Activated naive CD4-positive, alpha-beta T cell treated with anti-CD3 and anti-CD28 coated beads for 36 hours (primary cell): Measurements from ENCODE around the gene DYRK2. TPM values are rescaled to one million over a fixed set of nuclear protein-coding genes. Genes with fewer than 3 reads are reported as not detected.

Experiments used
- CTCF ChIA-PET: fragments of 350-600 bp; sonication (Branson Sonifier 250); formaldehyde crosslinking; loops from one replicate; lab custom pipeline; 2021; ENCODE audit warnings: antibody characterized with exemption; lab: Charles Lee
- DNase-seq: peaks from one replicate; pipeline ENCODE4 v3.0.0-alpha.2; 2020
- H3K27ac Mint-ChIP-seq: one replicate; pipeline ENCODE4 v1.8.0; 2021; ENCODE audit warnings: mild to moderate bottlenecking, mixed read lengths
- H3K27me3 Mint-ChIP-seq: one replicate; pipeline ENCODE4 v1.8.0; 2021; ENCODE audit warnings: low read depth, mixed read lengths
- H3K36me3 Mint-ChIP-seq: one replicate; pipeline ENCODE4 v1.8.0; 2021; ENCODE audit warnings: low read depth, mixed read lengths
- H3K4me1 Mint-ChIP-seq: one replicate; pipeline ENCODE4 v1.8.0; 2021; ENCODE audit warnings: low read depth, mixed read lengths
- H3K4me3 Mint-ChIP-seq: one replicate; pipeline ENCODE4 v1.8.0; 2021; ENCODE audit warnings: mild to moderate bottlenecking, moderate library complexity, mixed read lengths
- H3K9me3 Mint-ChIP-seq: one replicate; pipeline ENCODE4 v1.8.0; 2021; ENCODE audit warnings: mixed read lengths
- intact Hi-C: fragments of 100-400 bp; cut with micrococcal nuclease; formaldehyde crosslinking; loops from one replicate; pipeline ENCODE4 v1.15.1; 2023
- total RNA-seq, 2 experiments: library from RNA; stranded (reverse); gene quantifications; one replicate each; pipeline ENCODE4 v1.2.3, GENCODE V29; 2021

Gene DYRK2
- total RNA-seq, 2 experiments from 2014 or later, result 29.3 to 30.0 TPM

DNA sequence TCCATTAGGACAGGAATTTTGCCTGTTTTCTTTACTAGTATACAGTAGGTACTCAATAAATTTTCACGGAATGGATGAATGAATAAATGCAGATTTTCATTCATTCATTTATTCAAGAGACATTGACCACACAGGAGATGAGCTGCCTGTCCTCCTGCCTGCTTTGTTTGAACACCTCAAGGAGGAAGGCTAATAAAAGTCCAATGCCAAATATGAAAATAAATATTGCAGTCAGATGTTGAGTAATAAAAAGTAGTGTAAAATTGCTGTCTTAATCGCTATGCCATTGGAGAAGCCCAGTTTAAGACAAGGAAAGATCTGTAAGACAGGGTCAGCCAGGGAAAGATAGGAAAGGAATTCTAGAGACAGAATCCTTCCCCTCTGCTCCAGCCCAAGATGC is 47.4 kb downstream of the DYRK2 start:
- no peak for DNase-seq
- Mint-ChIP-seq H3K27me3 (no peaks in the 10 kb centered on the region), H3K4me1 (peaks cover 43% of the 10 kb centered on the region), H3K27ac (no peak overlapping the region), H3K4me3 (no peak overlapping the region), H3K9me3 (no peaks in the 10 kb centered on the region), H3K36me3 (no peaks in the 10 kb centered on the region)
- intact Hi-C loops, result loop anchor here (5.0 kb wide), 4 partner anchors 441 to 756 kb away; no protein-coding TSS in a partner anchor
- CTCF ChIA-PET, result interaction anchor here (0.5 kb wide), 1 partner anchor 254 kb away, joined by 3 read pairs; no protein-coding TSS in a partner anchor

DNA sequence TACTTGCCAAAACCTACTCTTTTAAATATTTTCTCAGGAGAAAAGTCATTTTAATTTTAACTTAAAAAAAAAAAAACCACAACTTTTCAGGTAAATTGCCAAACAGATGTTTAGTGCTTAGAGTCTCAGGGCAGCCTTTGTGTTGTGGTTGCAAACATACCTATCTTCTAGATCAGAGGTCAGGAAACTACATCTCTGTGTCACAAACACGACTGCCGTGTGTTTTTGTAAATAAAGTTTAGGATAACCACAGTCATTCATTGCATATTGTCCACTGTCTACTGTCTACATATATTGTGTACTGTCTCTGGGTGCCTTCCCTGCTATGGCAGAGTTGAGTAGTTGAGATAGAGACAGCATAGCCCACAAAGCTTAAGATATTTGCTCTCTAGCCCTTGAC is 48.9 kb downstream of the DYRK2 start:
- no peaks in the 10 kb centered on the region for H3K27me3 Mint-ChIP-seq
- CTCF ChIA-PET, result no interaction called here
- intact Hi-C loops, result loop anchor here (5.0 kb wide), 4 partner anchors 440 to 755 kb away; no protein-coding TSS in a partner anchor
- no peak for DNase-seq
- H3K36me3 Mint-ChIP-seq, result no peaks in the 10 kb centered on the region
- H3K27ac Mint-ChIP-seq, result no peak overlapping the region
- H3K4me3 Mint-ChIP-seq, result no peak overlapping the region
- peaks cover 51% of the 10 kb centered on the region for H3K4me1 Mint-ChIP-seq
- H3K9me3 Mint-ChIP-seq, result no peaks in the 10 kb centered on the region

DNA sequence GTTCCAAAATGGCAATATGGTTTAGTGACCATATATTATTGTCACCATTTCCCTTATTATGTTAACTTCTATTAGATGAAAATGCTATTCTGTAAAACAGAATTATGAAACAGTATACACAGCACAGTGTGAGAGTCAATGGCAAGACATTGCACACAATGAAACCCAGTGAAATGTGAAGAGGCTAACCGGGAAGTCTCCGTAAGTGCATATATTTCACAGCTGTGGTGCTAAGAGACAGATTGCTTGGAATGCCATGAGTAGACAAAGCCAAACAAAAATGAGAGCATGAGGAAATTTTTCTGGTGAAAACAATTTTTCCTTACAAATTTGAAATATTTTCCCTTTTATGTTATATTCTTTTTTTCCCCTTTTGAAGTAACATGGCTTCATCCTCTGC is 49.4 kb downstream of the DYRK2 start:
- Mint-ChIP-seq H3K27ac (no peak overlapping the region), H3K4me3 (peak overlapping the region; percentile 4), H3K36me3 (peaks cover 2% of the 10 kb centered on the region), H3K4me1 (peaks cover 51% of the 10 kb centered on the region), H3K9me3 (no peaks in the 10 kb centered on the region), H3K27me3 (no peaks in the 10 kb centered on the region)
- intact Hi-C loops, result loop anchor here (1.0 to 5.0 kb wide), 13 partner anchors 48 to 754 kb away; partner anchors contain the start of gene IFNG-AS1
- CTCF ChIA-PET, result no interaction called here
- DNase-seq, result no peak

DNA sequence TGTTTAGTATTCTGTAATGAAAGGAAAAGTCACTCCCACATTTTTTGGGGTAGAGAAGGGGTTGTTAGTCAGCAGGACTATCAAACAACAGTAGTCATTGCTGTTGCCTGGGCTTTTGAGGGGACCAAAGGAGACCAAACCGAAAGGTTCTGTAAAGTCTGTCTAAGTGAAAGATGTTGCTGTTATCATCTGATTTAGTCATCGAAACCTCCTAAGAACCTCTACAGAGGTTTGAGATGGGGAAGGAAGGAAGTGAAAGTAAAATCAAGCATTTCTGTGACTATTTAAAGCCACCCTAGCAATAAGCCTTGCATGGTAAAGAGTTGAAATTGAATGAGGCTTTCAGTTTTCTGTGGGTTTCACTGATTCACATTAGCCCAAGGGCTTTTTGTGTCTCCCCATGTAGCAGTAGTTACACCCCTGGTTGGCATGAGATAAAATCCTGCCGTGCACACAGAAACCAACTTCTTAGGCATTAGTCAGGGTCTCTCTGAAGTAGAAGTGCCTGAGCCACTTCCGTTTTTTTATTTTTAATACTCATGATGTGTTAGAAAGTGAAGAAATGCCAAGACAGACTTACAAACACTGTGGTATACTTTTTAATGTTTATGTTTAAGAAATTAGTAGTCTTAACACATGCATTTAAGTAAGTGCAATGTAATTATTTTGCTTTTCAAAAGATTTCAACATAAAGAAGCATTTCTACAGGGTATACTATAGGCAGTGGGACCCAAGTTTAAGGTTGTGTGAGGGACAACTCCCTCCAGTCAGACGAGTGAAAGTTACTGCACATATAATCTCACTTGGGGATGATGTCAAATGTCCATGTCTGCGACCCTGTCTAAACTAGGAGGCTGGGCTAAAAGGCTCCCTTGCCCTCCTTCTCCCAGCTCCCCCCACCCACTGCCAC is 50.4 kb downstream of the DYRK2 start:
- H3K27ac Mint-ChIP-seq, result peak overlapping the region; percentile 64
- peak; percentile 74 for DNase-seq
- H3K36me3 Mint-ChIP-seq, result peaks cover 3% of the 10 kb centered on the region
- H3K27me3 Mint-ChIP-seq, result no peaks in the 10 kb centered on the region
- peaks cover 51% of the 10 kb centered on the region for H3K4me1 Mint-ChIP-seq
- H3K9me3 Mint-ChIP-seq, result no peaks in the 10 kb centered on the region
- H3K4me3 Mint-ChIP-seq, result peak overlapping the region; percentile 28
- CTCF ChIA-PET, result interaction anchor here (0.7 to 1.2 kb wide), 2 partner anchors 13 to 374 kb away, joined by 3 to 4 read pairs; no protein-coding TSS in a partner anchor
- intact Hi-C loops, result loop anchor here (1.0 to 5.0 kb wide), 15 partner anchors 49 to 753 kb away; partner anchors contain the start of gene IFNG-AS1

DNA sequence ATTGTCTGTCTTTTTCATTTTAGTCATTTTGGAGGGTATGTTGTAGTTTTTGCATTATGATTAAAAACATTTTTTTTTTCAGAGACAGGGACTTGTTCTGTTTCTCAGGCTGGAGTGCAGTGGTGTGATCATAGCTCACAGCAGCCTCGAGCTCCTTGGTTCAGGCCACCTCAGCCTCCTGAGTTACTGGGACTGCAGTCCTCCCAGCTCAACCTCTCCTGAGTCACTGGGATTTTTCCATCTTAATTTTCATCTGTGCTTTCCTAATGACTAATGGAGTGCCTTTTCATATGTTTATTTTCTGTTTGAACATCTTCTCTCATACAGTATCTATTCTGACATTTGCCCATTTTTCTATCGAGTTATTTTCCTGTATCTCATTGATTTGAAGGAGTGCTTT is 52.6 kb downstream of the DYRK2 start:
- H3K36me3 Mint-ChIP-seq, result peaks cover 3% of the 10 kb centered on the region
- no peaks in the 10 kb centered on the region for H3K9me3 Mint-ChIP-seq
- H3K4me3 Mint-ChIP-seq, result no peak overlapping the region
- no peak for DNase-seq
- peaks cover 40% of the 10 kb centered on the region for H3K4me1 Mint-ChIP-seq
- intact Hi-C loops, result no loop called here
- H3K27ac Mint-ChIP-seq, result no peak overlapping the region
- H3K27me3 Mint-ChIP-seq, result no peaks in the 10 kb centered on the region
- CTCF ChIA-PET, result interaction anchor here (0.8 kb wide), 1 partner anchor 134 kb away, joined by 3 read pairs; no protein-coding TSS in a partner anchor

DNA sequence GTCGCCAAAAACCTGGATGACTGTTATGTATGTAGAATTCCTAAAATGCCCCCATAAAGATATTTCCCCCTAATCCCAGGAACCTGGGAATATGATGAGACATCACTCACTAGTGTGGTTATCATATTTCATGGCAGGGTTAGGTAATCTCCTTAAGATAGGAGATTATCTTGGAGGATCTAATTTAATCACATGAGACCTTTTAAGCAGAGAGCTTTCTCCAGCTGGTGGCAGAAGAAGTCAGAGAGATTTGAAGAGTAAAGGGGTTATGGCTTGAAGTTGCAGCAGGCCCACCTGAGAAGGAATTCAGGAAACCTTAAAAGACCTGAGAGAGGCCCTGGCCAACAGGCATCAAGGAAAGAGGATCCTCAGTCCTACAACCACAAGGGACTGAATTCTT is 53.6 kb downstream of the DYRK2 start:
- intact Hi-C loops, result no loop called here
- no peak overlapping the region for H3K27ac Mint-ChIP-seq
- peaks cover 40% of the 10 kb centered on the region for H3K4me1 Mint-ChIP-seq
- H3K4me3 Mint-ChIP-seq, result no peak overlapping the region
- no peak for DNase-seq
- no peaks in the 10 kb centered on the region for H3K27me3 Mint-ChIP-seq
- CTCF ChIA-PET, result interaction anchor here (0.5 to 0.8 kb wide), 2 partner anchors 29 to 135 kb away, joined by 3 read pairs; no protein-coding TSS in a partner anchor
- no peaks in the 10 kb centered on the region for H3K9me3 Mint-ChIP-seq
- peaks cover 3% of the 10 kb centered on the region for H3K36me3 Mint-ChIP-seq

DNA sequence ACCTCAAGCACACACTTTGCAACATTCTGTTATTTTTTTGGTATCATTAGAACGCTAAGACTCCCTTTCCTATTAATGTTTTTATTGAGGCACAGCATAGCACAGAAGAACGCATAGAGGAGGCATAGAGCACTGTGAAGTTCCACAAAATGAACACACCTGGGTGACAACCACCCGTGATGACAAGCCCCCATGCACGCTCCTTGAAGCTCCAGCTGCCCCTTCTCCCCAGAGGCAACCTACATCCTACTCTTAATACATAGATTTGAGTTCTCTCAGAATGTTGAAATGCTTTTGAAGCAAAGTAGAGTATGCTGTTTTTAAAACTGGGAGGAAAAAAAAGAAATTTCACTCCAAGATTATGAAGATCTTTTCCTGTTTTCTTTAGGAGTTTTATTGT is 55.5 kb downstream of the DYRK2 start:
- Mint-ChIP-seq H3K4me3 (no peak overlapping the region), H3K27ac (no peak overlapping the region), H3K27me3 (no peaks in the 10 kb centered on the region), H3K4me1 (peaks cover 22% of the 10 kb centered on the region), H3K36me3 (peaks cover 3% of the 10 kb centered on the region), H3K9me3 (no peaks in the 10 kb centered on the region)
- DNase-seq, result no peak
- intact Hi-C loops, result no loop called here
- CTCF ChIA-PET, result no interaction called here

DNA sequence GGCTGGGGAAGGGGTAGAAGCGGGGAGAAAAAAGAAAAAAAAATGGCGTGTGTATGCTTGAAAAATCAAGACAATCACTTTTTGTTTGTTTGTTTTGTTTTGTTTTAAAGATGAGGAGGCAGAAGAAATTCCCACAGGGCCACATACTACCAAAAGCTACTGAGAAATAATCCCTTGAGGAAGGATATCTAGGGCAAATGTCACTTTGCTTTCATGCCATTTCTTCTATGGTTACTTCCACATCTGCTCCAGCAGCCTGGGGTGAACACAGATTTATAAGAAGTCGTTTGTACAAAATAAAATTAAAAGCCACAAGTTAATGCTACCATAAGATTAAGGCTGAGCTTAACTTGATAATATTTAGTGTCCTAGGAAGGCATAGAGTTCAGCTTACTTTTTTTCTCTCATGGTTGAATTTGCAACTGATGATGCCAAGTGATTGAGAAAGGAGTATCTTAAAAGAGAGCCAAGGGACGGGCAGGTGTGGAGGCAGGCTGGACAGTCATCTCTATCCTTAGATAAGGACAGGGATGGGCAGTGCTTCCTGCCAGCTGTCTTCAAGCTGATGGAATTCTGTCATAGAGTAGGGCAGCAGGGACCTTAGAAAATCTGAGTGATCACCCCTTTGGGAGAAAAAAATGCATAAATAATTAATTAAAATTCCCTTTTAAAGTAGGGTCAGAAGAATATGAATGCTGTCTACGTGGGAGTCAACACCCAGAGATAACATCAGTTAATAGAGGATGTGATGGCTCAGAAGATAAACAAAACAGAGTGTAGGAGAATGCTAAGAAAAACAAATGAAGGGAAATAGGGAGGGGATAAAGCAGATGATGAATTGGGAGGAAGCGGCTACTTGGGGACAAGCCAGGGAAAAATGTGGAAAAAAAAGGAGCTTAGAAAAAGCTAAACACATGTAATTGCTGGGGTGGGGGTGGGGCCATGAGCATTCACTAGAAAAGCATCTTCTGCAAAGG is 57.1 kb downstream of the DYRK2 start:
- Mint-ChIP-seq H3K4me3 (no peak overlapping the region), H3K4me1 (peaks cover 11% of the 10 kb centered on the region), H3K27me3 (no peaks in the 10 kb centered on the region), H3K36me3 (peaks cover 3% of the 10 kb centered on the region), H3K9me3 (no peaks in the 10 kb centered on the region), H3K27ac (no peak overlapping the region)
- intact Hi-C loops, result no loop called here
- DNase-seq, result no peak
- CTCF ChIA-PET, result no interaction called here

DNA sequence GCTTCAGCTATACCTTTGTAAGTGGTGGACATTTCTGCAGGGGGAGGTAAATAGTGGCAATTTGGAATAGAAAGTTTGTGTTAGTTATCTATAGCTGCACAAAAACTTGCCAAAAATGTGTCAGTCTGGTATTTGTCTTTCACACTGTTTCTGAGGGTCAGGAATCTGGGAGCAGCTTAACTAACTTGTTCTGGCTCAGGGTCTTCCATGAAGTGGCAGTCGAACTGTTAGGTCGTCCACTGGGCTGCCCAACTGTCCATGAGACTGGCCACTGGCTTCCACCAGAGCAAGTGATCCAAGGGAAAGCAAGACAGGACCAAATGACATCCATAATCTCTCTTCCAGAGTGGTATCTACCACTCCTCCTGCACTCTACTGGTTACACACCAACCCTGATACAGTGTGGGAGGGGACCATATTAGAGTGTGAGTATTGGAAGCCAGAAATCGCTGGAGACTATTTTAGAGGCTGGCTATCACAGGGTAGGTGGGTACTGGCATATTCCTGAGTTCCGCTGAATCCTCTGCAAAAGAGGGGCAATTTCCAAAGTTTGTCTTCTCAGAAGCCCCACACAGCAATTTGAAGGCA is 60.9 kb downstream of the DYRK2 start:
- H3K36me3 Mint-ChIP-seq, result no peaks in the 10 kb centered on the region
- no peak for DNase-seq
- intact Hi-C loops, result no loop called here
- H3K4me1 Mint-ChIP-seq, result no peaks in the 10 kb centered on the region
- no peaks in the 10 kb centered on the region for H3K27me3 Mint-ChIP-seq
- H3K27ac Mint-ChIP-seq, result no peak overlapping the region
- CTCF ChIA-PET, result no interaction called here
- H3K9me3 Mint-ChIP-seq, result no peaks in the 10 kb centered on the region
- no peak overlapping the region for H3K4me3 Mint-ChIP-seq

DNA sequence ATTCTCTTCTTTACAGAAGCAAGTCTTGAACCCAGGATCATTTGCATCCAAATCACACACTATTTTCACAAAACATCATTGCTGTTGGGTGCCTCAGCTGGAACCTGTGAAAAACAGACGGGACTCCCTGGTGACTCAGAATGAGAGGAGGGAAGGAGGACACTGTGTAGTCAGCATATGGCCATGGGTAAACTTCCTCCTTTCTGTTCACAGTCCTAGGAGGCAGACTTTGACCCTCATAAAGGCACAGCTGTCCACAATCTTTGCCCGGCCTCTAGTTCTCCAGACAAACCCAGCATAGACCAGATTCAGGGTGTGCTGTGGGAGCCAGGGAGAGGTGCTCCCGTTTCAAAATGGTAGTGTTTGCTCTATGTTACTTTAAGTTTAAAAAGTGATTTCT is 62.0 kb downstream of the DYRK2 start:
- Mint-ChIP-seq H3K27ac (no peak overlapping the region), H3K27me3 (no peaks in the 10 kb centered on the region), H3K9me3 (no peaks in the 10 kb centered on the region), H3K36me3 (peaks cover 2% of the 10 kb centered on the region), H3K4me3 (no peak overlapping the region), H3K4me1 (no peaks in the 10 kb centered on the region)
- CTCF ChIA-PET, result no interaction called here
- intact Hi-C loops, result no loop called here
- DNase-seq, result no peak

DNA sequence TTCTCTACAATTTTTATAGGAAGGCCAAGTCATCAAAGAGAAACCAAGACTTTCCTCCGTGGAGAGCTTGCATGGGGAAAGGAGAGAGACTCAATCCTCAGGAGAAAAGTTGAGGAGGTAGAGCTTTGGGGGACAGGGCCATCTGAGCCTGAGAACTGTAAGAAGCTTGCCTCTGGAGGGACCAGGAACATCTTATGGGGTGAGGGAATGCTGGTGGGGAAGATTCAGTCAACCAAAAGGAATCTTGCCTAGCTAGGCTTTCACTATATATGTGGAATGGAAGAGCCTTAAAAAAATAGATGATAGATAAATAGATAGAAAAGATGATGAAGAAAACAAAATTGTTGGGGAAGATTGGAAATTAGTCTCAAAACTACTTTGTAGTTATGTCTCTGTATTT is 63.5 kb downstream of the DYRK2 start:
- Mint-ChIP-seq H3K9me3 (no peaks in the 10 kb centered on the region), H3K36me3 (peaks cover 2% of the 10 kb centered on the region), H3K27ac (no peak overlapping the region), H3K27me3 (no peaks in the 10 kb centered on the region), H3K4me3 (no peak overlapping the region), H3K4me1 (no peaks in the 10 kb centered on the region)
- DNase-seq, result no peak
- intact Hi-C loops, result no loop called here
- CTCF ChIA-PET, result interaction anchor here (0.8 to 1.3 kb wide), 2 partner anchors 10 to 13 kb away, joined by 3 to 6 read pairs; no protein-coding TSS in a partner anchor
